Measurements from ENCODE around the gene MYH16.
"Not testable (repeated sequence)": the region's sequence is repeated elsewhere in the genome, so short reads cannot be mapped to it uniquely, and the experiment has no call there.

MYH16 gene

GRCh38 chr7:99260395-99260794, 12.2 kb upstream of the MYH16 start:
- DNase-seq, result no peak

- no peak for DNase-seq
Measured at GRCh38 chr7:99261646-99262045, 11.0 kb upstream of the MYH16 start.

GRCh38 chr7:99265848-99266480, 6.7 kb upstream of the MYH16 start:
- DNase-seq, result no peak

- DNase-seq, result peak; percentile 94
Measured at GRCh38 chr7:99267481-99267840, 5.2 kb upstream of the MYH16 start.

- DNase-seq, result no peak
Measured at GRCh38 chr7:99267841-99268576, 4.6 kb upstream of the MYH16 start.

GRCh38 chr7:99268577-99268908, 4.1 kb upstream of the MYH16 start:
- DNase-seq, result no peak

GRCh38 chr7:99270702-99271101, 1.9 kb upstream of the MYH16 start:
- no peak for DNase-seq

DNA sequence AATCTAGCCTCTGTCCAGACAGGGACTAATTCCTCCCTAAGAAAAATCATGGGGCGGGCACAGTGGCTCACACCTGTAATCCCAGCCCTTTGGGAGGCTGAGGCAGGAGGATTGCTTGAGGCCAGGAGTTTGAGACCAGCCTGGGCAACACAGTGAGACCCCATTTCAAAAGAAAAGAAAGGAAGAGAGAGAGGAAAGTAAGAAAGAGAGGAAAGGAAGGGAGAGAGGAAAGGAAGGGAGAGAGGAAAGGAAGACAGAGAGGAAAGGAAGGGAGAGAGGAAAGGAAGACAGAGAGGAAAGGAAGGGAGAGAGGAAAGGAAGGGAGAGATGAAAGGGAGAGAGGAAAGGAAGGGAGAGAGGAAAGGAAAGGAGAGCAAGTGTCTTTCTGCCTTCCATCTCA, 922 bp downstream of the MYH16 start:
- DNase-seq, result not testable (repeated sequence)

- DNase-seq, result not testable (repeated sequence)
Measured at GRCh38 chr7:99274908-99275307, 2.3 kb downstream of the MYH16 start.

- DNase-seq, result no peak
Measured at GRCh38 chr7:99275496-99275895, 2.9 kb downstream of the MYH16 start.

- no peak for DNase-seq
Measured at GRCh38 chr7:99278180-99278579, 5.5 kb downstream of the MYH16 start.

GRCh38 chr7:99284165-99284564, 11.5 kb downstream of the MYH16 start:
- DNase-seq, result not testable (repeated sequence)

DNA sequence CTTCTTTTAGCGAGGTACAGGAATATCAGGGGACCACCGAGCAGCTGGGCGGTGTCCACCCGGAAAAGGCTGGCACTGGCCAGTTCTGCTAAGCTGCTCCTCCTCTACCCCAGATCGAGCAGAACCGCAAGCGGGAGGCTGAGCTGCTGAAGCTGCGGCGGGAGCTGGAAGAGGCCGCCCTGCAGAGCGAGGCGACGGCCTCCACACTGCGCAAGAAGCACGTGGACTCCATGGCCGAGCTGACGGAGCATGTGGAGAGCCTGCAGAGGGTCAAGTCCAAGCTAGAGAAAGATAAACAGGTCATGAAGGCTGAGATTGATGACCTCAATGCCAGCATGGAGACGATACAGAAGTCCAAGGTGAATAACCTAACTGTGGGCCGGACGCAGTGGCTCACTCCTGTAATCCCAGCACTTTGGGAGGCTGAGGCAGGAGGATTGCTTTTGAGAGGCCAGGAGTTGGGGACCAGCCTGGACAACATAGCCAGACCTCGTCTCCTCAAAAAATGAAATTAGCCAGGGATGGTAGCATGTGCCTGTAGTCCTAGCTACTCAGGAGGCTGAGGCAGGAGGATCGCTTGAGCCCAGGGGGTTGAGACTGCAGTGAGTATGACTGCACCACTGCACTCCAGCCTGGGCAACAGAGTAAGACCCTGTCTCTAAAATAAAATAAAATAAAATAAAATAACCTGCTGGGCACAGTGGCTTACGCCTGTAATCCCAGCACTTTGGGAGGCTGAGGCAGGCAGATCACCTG, 15.3 kb downstream of the MYH16 start:
- no peak for DNase-seq

- no peak for DNase-seq
Measured at GRCh38 chr7:99289185-99289584, 16.5 kb downstream of the MYH16 start.

DNA sequence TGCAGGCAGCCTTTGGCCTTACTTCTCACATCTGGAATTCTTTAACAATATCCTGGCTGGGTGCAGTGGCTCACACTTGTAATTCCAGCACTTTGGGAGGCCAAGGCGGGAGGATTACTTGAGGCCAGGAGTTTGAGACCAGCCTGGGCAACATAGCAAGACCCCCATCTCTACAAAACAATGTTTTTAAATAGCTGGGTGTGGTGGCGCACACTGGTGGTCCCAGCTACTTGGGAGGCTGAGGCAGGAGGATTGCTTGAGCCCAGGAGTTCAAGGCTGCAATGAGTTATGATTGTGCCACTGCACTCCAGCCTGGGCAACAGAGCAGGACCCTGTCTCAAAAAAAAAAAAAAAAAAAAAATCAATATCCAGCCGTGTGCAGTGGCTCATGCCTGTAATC, 17.5 kb downstream of the MYH16 start:
- DNase-seq, result not testable (repeated sequence)

- DNase-seq, result no peak
Measured at GRCh38 chr7:99290980-99291607, 18.5 kb downstream of the MYH16 start.

DNA sequence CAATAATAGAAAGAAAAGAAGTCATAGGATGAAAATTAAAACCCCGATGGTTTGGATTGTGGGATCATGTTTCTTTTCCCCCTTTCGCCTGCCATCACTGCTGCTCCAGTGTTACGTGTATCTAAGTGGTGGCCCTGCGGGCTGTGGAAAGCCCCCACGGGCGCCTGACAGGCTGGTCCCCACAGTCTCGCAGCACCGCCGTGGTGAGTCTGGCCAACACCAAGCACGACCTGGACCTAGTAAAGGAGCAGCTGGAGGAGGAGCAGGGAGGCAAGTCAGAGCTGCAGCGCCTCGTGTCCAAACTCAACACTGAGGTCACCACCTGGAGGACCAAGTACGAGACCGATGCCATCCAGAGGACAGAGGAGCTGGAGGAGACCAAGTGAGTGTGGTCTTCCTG, 19.5 kb downstream of the MYH16 start:
- DNase-seq, result no peak

DNA sequence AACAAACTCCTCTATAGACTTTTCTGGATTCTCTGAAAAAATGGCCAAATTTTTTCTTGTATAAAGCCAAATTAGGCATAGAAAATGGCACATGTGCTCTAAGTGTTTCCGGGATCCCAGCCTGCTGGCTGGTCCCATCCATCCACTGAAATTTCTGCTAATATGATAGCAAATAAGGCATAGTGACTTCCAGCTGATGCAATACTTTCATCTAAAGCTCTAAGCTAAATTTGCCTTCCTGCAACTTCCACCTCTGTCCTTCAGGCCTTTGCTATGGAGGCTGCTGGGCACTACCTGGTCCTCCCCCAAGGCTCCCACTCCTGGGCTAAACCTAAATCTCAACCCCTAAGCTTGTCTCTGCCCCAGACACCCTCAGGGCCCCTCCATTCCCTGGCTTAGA, 20.5 kb downstream of the MYH16 start:
- no peak for DNase-seq

DNA sequence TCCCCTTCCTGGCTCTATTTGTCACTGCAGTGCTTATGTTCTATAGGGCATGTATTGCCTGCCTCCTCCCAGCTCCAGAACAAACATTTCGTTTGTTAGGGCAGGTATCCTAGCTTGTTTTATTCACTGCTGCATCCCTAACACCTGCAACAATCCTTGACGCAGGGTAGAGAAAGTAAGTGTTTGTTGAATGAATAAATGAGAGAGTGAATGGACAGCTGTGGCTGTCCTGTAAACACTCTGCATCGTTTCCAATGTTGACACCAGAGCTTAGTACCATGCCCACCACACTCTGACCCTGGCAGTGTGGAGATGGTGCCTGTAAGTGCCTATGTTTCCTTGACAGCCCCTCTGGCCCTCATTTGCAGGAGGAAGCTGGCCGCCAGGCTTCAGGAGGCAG, 21.0 kb downstream of the MYH16 start:
- no peak for DNase-seq

DNA sequence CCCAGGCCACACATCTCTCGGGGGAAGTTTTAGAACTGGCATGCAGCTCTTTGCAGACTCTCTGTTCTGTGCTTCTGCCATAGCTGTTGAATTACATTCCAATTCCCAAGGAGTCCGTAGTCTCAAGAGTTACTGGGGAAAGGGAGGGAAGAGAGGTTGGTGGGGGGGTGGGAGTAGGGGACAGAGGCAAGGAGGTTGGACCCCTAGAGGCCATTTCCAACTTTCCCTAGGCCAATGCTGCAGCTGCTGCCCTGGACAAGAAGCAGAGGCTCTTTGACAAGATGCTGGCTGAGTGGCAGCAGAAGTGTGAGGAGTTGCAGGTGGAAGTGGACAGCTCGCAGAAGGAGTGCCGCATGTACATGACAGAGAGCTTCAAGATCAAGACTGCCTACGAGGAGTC, 23.8 kb downstream of the MYH16 start:
- DNase-seq, result no peak

DNA sequence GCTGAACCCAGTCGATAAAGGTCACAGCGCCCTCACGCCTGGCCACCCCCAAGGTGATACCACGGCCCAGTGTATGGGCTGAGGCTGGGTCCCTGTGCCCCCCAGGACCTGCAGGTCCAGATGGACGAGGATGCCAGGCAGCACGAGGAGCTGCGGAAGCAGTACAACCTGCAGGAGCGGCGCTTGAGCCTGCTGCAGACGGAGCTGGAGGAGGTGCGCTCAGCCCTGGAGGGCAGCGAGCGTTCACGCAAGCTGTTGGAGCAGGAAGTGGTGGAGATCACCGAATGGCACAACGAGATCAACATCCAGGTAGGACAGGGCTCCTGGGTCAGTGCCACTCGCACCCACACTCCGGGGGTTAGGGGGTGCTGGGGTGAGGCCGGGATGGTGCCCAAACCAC, 28.9 kb downstream of the MYH16 start:
- no peak for DNase-seq

- DNase-seq, result no peak
Measured at GRCh38 chr7:99305473-99306260, 33.0 kb downstream of the MYH16 start.
